Fibroblast of skin of right quadriceps (primary cell): ENCODE measurements around the gene PPP2R5D.
A peak's percentile ranks its signal among the peaks of the same experiment; 100 is the strongest.
"Not testable (repeated sequence)": the region's sequence is repeated elsewhere in the genome, so short reads cannot be mapped to it uniquely, and the experiment has no call there.

ENCODE experiments used
- DNase-seq: peaks from one replicate; pipeline ENCODE4 v3.0.0-alpha.2; 2013

The PPP2R5D gene

GRCh38 chr6:42984001-42984923 lies at the start of gene PPP2R5D:
TSS of gene PPP2R5D (plus strand) at chr6:42984570. CDS start at chr6:42984678, 108 bp downstream.
- DNase-seq: peak; percentile 99

- DNase-seq: no peak
Measured at GRCh38 chr6:42935322-42935721, 49.0 kb upstream of the PPP2R5D start.

DNA sequence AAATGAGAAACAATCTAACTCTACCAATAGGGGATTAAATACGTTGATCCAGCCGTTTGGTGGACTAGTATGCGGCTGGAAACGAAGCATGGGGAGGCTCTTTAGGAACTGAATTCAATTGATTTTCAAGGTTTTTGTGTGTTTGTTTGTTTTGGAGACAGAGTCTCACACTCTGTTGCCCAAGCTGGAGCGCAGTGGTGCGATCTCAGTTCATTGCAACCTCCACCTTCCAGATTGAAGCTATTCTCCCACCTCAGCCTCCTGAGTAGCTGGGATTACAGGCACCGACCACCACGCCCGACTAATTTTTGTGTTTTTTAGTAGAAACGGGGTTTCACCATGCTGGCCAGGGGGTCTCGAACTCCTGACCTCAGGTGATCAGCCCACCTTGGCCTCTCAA lies 48.0 kb upstream of the PPP2R5D start:
- no peak for DNase-seq

- DNase-seq: no peak
Measured at GRCh38 chr6:42937548-42938427, 46.6 kb upstream of the PPP2R5D start.

DNA sequence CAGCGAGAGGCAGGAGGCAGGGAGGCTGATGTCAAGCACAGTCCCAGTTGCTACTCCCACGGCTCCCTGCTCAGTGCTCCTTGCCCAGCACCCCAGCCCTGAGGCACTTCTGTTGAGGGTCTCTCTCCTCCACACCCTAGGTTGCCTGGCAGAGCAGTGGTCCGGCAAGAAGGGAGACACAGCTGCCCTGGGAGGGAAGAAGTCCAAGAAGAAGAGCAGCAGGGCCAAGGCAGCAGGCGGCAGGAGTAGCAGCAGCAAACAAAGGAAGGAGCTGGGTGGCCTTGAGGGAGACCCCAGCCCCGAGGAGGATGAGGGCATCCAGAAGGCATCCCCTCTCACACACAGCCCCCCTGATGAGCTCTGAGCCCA lies 46.0 kb upstream of the PPP2R5D start:
- DNase-seq: no peak

DNA sequence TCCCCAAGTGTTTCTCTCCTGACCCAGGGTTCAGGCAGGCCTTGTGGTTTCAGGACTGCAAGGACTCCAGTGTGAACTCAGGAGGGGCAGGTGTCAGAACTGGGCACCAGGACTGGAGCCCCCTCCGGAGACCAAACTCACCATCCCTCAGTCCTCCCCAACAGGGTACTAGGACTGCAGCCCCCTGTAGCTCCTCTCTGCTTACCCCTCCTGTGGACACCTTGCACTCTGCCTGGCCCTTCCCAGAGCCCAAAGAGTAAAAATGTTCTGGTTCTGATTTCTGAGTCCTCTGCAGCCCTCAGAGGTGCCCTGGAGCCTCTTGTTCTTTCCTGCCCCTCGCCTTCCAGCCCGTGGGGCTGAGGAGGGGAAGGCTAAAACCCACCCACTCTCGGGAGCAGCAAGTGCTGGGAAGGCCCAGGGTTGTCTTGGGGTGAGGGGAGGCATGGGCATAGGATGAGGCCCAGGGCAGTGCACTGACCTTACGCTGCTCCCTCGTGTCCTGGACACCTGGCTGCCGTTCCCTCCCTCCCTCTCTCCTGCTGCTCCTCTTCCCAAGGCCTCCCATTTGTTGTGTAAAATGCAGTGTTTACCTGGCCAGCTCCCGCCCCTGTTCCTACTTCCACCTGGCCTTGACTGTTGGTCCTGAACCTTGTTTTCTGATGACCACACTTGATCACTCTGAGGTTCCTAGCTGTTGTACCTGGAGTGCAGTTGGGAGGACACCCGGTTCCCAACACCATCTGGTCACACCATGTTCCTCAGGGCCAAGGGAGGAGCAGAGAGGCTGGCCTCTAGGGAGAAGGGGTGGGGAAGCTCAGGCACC lies 45.2 kb upstream of the PPP2R5D start:
- no peak for DNase-seq

GRCh38 chr6:42939810-42940167 lies 44.6 kb upstream of the PPP2R5D start:
- no peak for DNase-seq

DNA sequence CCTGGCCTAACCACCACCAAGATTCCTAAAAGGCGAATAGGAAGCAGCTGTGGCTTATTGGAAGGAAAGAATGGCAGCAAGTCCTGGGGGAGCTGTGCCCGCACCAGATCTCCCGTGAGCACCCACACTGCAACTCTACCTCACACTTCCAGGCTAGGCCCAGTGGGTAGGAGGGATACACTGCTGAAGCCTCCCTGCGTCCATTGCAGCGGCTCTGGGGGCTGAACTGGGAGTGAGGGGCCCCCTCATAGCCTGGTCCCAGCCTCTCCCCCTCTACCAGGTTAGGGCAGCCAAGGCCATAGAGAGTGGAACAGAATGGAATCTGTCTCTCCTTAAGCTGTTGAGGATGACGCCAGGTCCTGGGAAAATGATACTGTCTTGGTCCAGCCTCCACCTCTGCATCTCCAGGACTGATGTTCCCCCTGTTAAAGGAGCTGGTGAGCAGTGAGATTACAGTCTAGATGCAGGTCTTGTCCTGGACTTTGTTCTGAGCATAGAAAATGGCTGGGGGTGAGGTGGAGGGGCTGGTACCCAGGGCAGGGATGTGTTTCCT lies 43.8 kb upstream of the PPP2R5D start:
- no peak for DNase-seq

GRCh38 chr6:42941356-42941755 lies 43.0 kb upstream of the PPP2R5D start:
- DNase-seq: not testable (repeated sequence)

DNA sequence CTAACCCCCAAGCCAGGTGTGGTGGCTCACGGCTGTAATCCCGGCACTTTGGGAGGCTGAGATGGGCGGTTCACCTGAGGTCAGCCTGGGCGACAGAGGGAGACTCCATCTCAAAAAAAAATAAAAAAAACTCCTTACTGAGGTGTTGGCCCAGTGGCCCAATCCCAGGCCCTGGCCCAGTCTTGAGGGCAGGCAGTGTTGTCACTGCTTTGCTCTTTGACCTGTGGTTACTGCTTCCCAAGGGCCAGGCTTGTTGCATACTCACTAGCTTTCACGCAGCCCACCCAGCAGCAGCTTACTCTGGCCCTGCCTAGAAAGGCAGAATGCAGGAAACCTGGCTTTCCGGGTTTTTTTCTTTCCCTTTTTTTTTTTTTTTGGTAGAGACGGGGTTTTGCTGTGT lies 41.9 kb upstream of the PPP2R5D start:
- DNase-seq: no peak

DNA sequence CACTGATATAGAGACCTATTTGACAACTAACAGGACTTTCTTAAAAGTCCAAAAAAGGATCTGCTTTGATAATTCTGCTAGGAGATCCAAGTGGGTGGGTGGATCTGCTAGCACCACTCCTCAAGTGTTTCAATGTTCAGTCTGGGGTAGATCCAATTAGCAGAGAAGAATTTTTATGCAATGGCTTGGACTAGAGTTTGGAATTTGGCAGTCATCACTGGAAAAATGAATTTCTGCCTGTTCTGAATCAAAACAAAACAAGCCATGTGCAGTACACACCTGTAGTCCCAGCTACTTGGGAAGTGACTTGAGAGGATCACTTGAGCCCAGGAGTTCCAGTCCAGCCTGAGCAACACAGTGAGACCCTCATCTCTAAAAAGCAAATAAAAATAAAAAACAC lies 36.4 kb upstream of the PPP2R5D start:
- no peak for DNase-seq

DNA sequence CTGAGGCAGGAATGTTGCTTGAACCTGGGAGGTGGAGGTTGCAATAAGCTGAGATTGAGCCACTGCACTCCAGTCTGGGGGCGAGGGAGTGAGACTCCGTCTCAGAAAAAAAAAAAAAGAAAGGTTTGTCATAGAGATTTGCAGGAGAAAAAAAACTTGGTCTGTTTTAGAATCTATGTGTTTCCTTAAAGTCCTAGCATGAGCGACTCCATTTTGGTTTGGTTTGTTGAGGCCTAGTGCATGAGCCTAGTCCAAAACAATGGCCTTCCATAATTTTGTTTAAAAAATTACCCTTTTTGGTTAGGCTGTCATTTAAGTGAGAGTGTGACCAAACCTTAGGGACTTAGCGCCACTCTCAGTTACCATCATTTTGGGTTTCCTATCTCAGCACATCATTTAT lies 32.0 kb upstream of the PPP2R5D start:
- no peak for DNase-seq

- not testable (repeated sequence) for DNase-seq
Measured at GRCh38 chr6:42954405-42954804, 30.0 kb upstream of the PPP2R5D start.

- no peak for DNase-seq
Measured at GRCh38 chr6:42958125-42958524, 26.2 kb upstream of the PPP2R5D start.

DNA sequence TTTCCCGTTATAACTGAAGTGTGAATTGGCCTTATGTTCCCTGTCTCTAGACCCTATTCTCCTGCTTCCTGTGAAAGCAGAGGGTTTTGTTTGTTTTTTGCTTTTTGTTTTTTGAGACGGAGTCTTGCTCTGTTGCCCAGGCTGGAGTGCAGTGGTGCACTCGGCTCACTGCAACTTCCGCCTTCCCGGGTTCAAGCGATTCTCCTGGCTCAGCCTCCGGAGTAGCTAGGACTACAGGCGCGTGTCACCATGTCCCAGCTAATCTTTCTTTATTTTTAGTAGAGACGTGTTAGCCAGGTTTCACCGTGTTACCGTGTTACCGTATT lies 24.5 kb upstream of the PPP2R5D start:
- no peak for DNase-seq

GRCh38 chr6:42960243-42961019 lies 23.9 kb upstream of the PPP2R5D start, which contains the start of gene GNMT:
TSS of gene GNMT (plus strand) at chr6:42960754. CDS start at chr6:42960768, 14 bp downstream.
- DNase-seq: no peak

DNA sequence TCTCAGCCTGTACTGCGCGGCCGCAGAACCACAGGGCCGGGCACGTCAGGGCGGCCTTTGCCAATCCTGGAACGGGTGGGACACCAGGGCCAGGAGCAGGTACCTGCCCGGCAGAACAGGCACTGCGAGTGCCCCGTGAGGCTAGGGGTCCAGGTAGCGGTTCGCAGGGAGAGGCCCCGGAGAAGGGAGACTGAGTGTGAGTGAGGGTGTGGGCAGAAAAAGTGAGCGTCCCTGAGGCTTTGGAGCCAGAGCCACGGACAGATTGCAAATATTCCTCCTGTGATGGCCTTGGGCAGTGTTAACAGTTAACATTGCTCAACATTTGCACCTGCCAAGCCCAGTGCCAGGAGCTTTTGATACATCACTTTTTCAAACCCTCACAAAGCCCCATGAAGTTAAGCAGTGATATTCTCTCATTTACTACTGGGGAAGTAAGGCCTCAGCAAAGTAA lies 23.3 kb upstream of the PPP2R5D start:
- DNase-seq: no peak

DNA sequence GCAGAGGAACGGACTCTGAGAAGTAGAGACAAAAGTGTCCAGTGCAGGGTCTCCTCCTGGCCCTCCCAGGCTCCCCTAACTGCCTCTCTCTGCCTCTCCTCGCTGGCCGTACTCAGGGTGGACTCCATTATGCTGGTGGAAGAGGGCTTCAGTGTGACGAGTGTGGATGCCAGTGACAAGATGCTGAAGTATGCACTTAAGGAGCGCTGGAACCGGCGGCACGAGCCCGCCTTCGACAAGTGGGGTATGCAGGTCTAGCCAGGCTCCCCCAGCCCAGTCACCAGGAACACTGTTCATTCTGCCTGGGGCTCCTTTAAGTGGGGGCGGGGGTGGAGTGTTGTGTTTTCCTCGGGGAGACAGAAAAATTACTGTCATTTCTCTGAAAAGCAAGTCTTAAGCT lies 22.3 kb upstream of the PPP2R5D start:
- no peak for DNase-seq

DNA sequence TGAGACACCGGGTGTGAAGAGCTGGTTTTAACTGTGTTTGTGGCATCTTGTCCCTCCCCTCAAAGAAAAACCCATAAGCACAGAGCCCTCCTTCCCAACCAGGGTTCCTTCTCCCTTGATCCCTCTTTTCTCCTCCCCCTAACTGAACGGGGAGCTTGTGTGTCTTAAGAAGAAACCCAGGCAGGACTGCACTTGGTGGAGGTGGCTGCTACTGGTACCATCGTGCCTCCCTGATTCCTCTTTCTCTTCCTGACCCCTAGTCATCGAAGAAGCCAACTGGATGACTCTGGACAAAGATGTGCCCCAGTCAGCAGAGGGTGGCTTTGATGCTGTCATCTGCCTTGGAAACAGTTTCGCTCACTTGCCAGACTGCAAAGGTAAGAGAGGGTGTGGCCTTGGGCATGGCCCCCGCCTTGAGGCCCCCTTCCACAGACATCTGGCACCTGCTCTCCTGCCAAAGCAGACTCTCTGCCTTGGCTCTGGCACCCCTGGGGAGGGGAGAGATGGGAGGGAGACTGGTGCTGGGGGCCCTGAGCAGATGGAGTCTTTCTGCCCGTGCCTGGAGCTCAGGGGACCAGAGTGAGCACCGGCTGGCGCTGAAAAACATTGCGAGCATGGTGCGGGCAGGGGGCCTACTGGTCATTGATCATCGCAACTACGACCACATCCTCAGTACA lies 21.7 kb upstream of the PPP2R5D start:
- no peak for DNase-seq

DNA sequence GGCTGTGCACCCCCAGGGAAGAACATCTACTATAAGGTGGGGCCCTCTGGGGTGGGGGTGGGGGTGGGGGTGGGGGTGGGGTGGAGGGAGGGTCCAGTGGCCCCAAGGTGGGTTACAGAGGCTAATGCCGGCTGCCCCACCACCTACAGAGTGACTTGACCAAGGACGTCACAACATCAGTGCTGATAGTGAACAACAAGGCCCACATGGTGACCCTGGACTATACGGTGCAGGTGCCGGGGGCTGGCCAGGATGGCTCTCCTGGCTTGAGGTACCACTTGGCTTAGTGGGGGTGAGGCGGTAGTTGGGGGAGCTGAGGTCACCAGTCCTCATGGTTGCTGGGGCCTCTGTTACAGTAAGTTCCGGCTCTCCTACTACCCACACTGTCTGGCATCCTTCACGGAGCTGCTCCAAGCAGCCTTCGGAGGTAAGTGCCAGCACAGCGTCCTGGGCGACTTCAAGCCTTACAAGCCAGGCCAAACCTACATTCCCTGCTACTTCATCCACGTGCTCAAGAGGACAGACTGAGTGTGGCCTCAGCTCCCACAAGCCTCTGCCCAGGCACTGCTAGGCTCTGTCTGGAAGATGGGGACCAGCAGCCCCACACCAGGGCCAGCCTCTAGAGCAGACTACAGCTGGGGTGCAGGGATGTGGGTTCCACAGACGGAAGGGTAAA lies 21.1 kb upstream of the PPP2R5D start:
- DNase-seq: no peak
